IPS-18c (cell line): ENCODE measurements around the gene PSORS1C2.
A peak's percentile ranks its signal among the peaks of the same experiment; 100 is the strongest.
"Not testable (repeated sequence)": the region's sequence is repeated elsewhere in the genome, so short reads cannot be mapped to it uniquely, and the experiment has no call there.

ENCODE experiments used
- H3K4me3 ChIP-seq: 2 replicates; pipeline ENCODE4 v1.7.0; 2013; ENCODE audit warnings: low read depth, mild to moderate bottlenecking, low read length, moderate library complexity; ENCODE audit not compliant: insufficient read depth
- H3K9me3 ChIP-seq: one replicate; pipeline ENCODE4 v1.6.1; 2013; ENCODE audit warnings: mild to moderate bottlenecking, low read length, moderate library complexity; ENCODE audit not compliant: control insufficient read depth, insufficient read depth

Gene PSORS1C2

GRCh38 chr6:31138982-31139381 lies at the start of gene PSORS1C2:
PSORS1C2 (minus strand) TSS chr6:31139066; CDS start chr6:31139026, 40 bp downstream.
- H3K4me3 ChIP-seq, result peak within 1 kb of the TSS; percentile 31; the same call in 1 of the 2 replicates
- no peaks in the 10 kb centered on the region for H3K9me3 ChIP-seq

GRCh38 chr6:31187780-31188194 lies 48.9 kb upstream of the PSORS1C2 start:
- Histone ChIP-seq H3K9me3 (no peaks in the 10 kb centered on the region), H3K4me3 (no peak overlapping the region)

GRCh38 chr6:31186052-31186734 lies 47.3 kb upstream of the PSORS1C2 start:
- Histone ChIP-seq H3K9me3 (no peaks in the 10 kb centered on the region), H3K4me3 (no peak overlapping the region)

GRCh38 chr6:31185695-31186051 lies 46.8 kb upstream of the PSORS1C2 start:
- H3K9me3 ChIP-seq, H3K4me3 ChIP-seq: not testable (repeated sequence)

- H3K9me3 ChIP-seq, H3K4me3 ChIP-seq: not testable (repeated sequence)
Observed at GRCh38 chr6:31183859-31184258, 45.0 kb upstream of the PSORS1C2 start.

GRCh38 chr6:31183287-31183686 lies 44.4 kb upstream of the PSORS1C2 start:
- not testable (repeated sequence) for H3K4me3 ChIP-seq, H3K9me3 ChIP-seq

GRCh38 chr6:31180500-31180899 lies 41.6 kb upstream of the PSORS1C2 start:
- no peak overlapping the region; the same call in 1 of the 2 replicates for H3K4me3 ChIP-seq

GRCh38 chr6:31179896-31180295 lies 41.0 kb upstream of the PSORS1C2 start:
- Histone ChIP-seq H3K9me3 (no peaks in the 10 kb centered on the region), H3K4me3 (no peak overlapping the region)

More at GRCh38 chr6:31180500-31180899, 41.6 kb upstream of the PSORS1C2 start:
- no peaks in the 10 kb centered on the region for H3K9me3 ChIP-seq

- no peak overlapping the region for H3K4me3 ChIP-seq
- H3K9me3 ChIP-seq, result no peaks in the 10 kb centered on the region
Observed at GRCh38 chr6:31179042-31179386, 40.1 kb upstream of the PSORS1C2 start.

GRCh38 chr6:31178143-31179041 lies 39.5 kb upstream of the PSORS1C2 start:
- no peaks in the 10 kb centered on the region for H3K9me3 ChIP-seq
- H3K4me3 ChIP-seq, result no peak overlapping the region

- Histone ChIP-seq H3K4me3 (no peak overlapping the region), H3K9me3 (no peaks in the 10 kb centered on the region)
Observed at GRCh38 chr6:31175971-31176370, 37.1 kb upstream of the PSORS1C2 start.

- H3K4me3 ChIP-seq, result no peak overlapping the region; the same call in 1 of the 2 replicates
- peaks cover 4% of the 10 kb centered on the region for H3K9me3 ChIP-seq
Observed at GRCh38 chr6:31174378-31174777, 35.5 kb upstream of the PSORS1C2 start.

GRCh38 chr6:31173406-31173805 lies 34.5 kb upstream of the PSORS1C2 start:
- Histone ChIP-seq H3K9me3 (peaks cover 4% of the 10 kb centered on the region), H3K4me3 (no peak overlapping the region; the same call in 1 of the 2 replicates)

- peaks cover 4% of the 10 kb centered on the region for H3K9me3 ChIP-seq
- peak overlapping the region; percentile 55 for H3K4me3 ChIP-seq
Observed at GRCh38 chr6:31172973-31173384, 34.1 kb upstream of the PSORS1C2 start.

GRCh38 chr6:31171931-31172905 lies 33.4 kb upstream of the PSORS1C2 start:
- H3K4me3 ChIP-seq, result peak overlapping the region; percentile 55

GRCh38 chr6:31170987-31171671 lies 32.3 kb upstream of the PSORS1C2 start:
- Histone ChIP-seq H3K9me3 (peaks cover 4% of the 10 kb centered on the region), H3K4me3 (no peak overlapping the region; the same call in 1 of the 2 replicates)

More at GRCh38 chr6:31171931-31172905, 33.4 kb upstream of the PSORS1C2 start:
- peaks cover 4% of the 10 kb centered on the region for H3K9me3 ChIP-seq

GRCh38 chr6:31170600-31170881 lies 31.7 kb upstream of the PSORS1C2 start, which contains the start of gene POU5F1:
POU5F1 (minus strand) TSS chr6:31170682; CDS start chr6:31170620, 62 bp downstream.
- peak within 1 kb of the TSS; percentile 81 for H3K4me3 ChIP-seq
- peaks cover 4% of the 10 kb centered on the region for H3K9me3 ChIP-seq
